AG09319 (cell line): Measurements from ENCODE around the gene ATP9A.

ENCODE experiments used
- DNase-seq: peaks from one replicate; pipeline ENCODE4 v3.0.0-alpha.2; 2010; ENCODE audit warnings: low read depth; ENCODE audit errors: extremely low read depth
- CTCF ChIP-seq: IDR thresholded peaks from 2 replicates; pipeline ENCODE4 v1.5.1; 2011; ENCODE audit warnings: low read depth, mild to moderate bottlenecking, inconsistent platforms, low read length, moderate library complexity

The ATP9A gene

GRCh38 chr20:51801122-51801822 lies 33.1 kb upstream of the ATP9A start:
- no peak for DNase-seq
- peak; percentile 38 for TF ChIP-seq CTCF

- no peak for TF ChIP-seq CTCF
- no peak for DNase-seq
Observed at GRCh38 chr20:51800872-51801121, 32.6 kb upstream of the ATP9A start.

GRCh38 chr20:51800060-51800871 lies 32.1 kb upstream of the ATP9A start:
- DNase-seq, result peak; percentile 5
- TF ChIP-seq CTCF, result peak; percentile 93

- DNase-seq, result no peak
- no peak for TF ChIP-seq CTCF
Observed at GRCh38 chr20:51799401-51799860, 31.2 kb upstream of the ATP9A start.

- TF ChIP-seq CTCF, result no peak
- no peak for DNase-seq
Observed at GRCh38 chr20:51797357-51798025, 29.3 kb upstream of the ATP9A start.

- DNase-seq, result no peak
- no peak for TF ChIP-seq CTCF
Observed at GRCh38 chr20:51796340-51796739, 28.1 kb upstream of the ATP9A start.

- no peak for DNase-seq
- no peak for TF ChIP-seq CTCF
Observed at GRCh38 chr20:51792960-51793359, 24.8 kb upstream of the ATP9A start.
